ENCODE data around the gene SIGMAR1.
"Not testable (repeated sequence)": the region's sequence is repeated elsewhere in the genome, so short reads cannot be mapped to it uniquely, and the experiment has no call there.

The SIGMAR1 gene

DNA sequence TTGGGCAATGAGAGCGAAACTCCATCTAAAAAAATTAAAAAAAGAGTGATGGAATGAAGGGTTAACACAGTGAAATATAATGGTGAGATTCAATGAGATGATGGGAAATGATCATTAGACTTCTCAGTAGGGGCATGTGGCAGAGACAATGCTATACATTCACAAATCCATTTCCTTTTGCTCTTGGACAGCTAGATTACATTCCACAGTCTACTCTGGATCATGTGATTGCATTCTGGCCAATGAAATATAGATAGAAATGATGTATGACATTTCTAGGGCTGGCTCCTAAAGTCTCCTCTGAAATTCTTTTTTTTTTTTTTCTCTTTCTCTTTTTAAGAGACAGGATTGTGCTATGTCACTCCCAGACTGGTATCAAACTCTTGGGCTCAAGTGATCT is 5.1 kb upstream of the SIGMAR1 start:
- TF ChIP-seq CTCF (conservative IDR thresholded peaks at IDR 0.05; ENCODE audit: low read depth, low read length), result no peak

GRCh38 chr9:34639322-34639721 is 1.7 kb upstream of the SIGMAR1 start:
- not testable (repeated sequence) for H3K4me3 ChIP-seq (ENCODE audit: low read depth, low read length); DNase-seq (ENCODE audit: low read depth)

More for the DNA sequence above, 5.1 kb upstream of the SIGMAR1 start:
- no peak for DNase-seq (ENCODE audit: low read depth)
- no peak overlapping the region for H3K4me3 ChIP-seq (ENCODE audit: low read depth, low read length)

- DNase-seq (ENCODE audit: low read depth), result no peak
- TF ChIP-seq CTCF (conservative IDR thresholded peaks at IDR 0.05; ENCODE audit: low read depth, low read length), result no peak
- H3K4me3 ChIP-seq (ENCODE audit: low read depth, low read length), result peak overlapping the region; percentile 72
These were observed 505 bp upstream of the SIGMAR1 start for GRCh38 chr9:34638138-34638445.

DNA sequence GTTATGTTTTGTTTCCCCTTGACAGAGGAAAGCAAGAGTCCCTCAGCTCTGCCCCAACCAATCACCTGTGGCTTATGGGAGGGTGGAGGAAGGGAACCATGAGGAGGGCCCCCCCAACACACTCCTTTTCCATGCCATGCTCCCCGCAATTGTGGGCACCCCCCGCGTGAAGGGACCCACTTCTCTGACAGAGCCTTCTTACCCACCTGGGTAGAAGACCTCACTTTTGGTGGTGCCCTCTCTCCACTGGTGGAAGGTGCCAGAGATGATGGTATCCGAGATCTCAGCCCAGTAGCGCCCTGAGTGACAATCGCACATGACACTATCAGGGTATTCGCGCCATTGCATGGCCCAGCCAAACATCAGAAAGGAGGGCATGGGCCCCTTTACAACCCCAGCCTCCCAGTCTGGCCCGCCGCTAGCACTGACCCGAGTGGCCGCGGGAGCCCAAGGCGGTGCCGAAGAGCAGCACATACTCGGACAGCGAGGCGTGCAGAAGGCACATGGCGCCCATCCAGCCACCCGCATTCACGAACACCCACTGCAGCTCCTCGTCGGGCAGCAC is 714 bp downstream of the SIGMAR1 start:
- H3K4me3 ChIP-seq (ENCODE audit: low read depth, low read length), result peak overlapping the region; percentile 72
- TF ChIP-seq CTCF (conservative IDR thresholded peaks at IDR 0.05; ENCODE audit: low read depth, low read length), result no peak
- DNase-seq (ENCODE audit: low read depth), result peak; percentile 35

DNA sequence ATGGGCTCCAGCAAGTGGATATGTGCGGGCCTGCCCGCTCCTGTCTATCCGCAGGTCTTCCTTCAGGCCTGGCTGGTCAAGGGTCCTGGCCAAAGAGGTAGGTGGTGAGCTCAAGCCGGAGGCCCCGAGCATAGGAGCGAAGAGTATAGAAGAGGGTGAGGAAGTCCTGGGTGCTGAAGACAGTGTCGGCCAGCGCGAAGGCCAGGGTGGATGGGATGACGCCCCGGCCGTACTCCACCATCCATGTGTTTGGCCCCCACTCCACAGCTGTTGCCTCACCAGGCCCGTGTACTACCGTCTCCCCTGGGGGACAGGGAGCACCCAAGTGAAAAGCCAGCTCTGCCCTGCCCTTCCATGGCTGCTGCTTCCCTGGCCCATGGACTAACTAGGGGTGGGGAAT is 2.0 kb downstream of the SIGMAR1 start:
- no peak overlapping the region for H3K4me3 ChIP-seq (ENCODE audit: low read depth, low read length)
- no peak for TF ChIP-seq CTCF (conservative IDR thresholded peaks at IDR 0.05; ENCODE audit: low read depth, low read length)
- no peak for DNase-seq (ENCODE audit: low read depth)

- no peak for DNase-seq (ENCODE audit: low read depth)
- TF ChIP-seq CTCF (conservative IDR thresholded peaks at IDR 0.05; ENCODE audit: low read depth, low read length), result no peak
- H3K4me3 ChIP-seq (ENCODE audit: low read depth, low read length), result no peak overlapping the region
These were observed 2.9 kb downstream of the SIGMAR1 start for GRCh38 chr9:34634551-34635248.

GRCh38 chr9:34633851-34634550 is 3.6 kb downstream of the SIGMAR1 start:
- no peak overlapping the region for H3K4me3 ChIP-seq (ENCODE audit: low read depth, low read length)
- peak; percentile 91 for TF ChIP-seq CTCF (conservative IDR thresholded peaks at IDR 0.05; ENCODE audit: low read depth, low read length)
- DNase-seq (ENCODE audit: low read depth), result peak; percentile 80
